IMR-90 (cell line): ENCODE measurements around the gene ZFR2. TPM values are rescaled to one million over a fixed set of nuclear protein-coding genes. Genes with fewer than 3 reads are reported as not detected.

ENCODE experiments used
- ATAC-seq: fragments of 200-7000 bp; cut with Tn5 transposase; 2 replicates; pipeline ENCODE4 v1.9.1; 2020; ENCODE audit warnings: low read depth, mild to moderate bottlenecking, moderate library complexity
- BruUV-seq: library from RNA; stranded (reverse); fragments of 400-500 nt; replicated peaks from 2 replicates; lab custom pipeline; 2021; lab: Mats Ljungman, UMichigan
- CTCF ChIA-PET: fragments of 300-600 bp; formaldehyde crosslinking; extraction: SDS; loops from one replicate; lab custom pipeline; 2021; ENCODE audit warnings: antibody characterized with exemption; lab: Yijun Ruan, JAX
- POLR2A ChIA-PET: fragments of 300-600 bp; sonication (Branson Sonifier 250); formaldehyde crosslinking; loops from one replicate; lab custom pipeline; 2022; ENCODE audit warnings: antibody characterized with exemption; ENCODE audit not compliant: unreplicated experiment; lab: Charles Lee
- DNase-seq: peaks from one replicate; pipeline ENCODE4 v3.0.0; 2013
- H2AFZ ChIP-seq: replicated peaks from 2 replicates; pipeline ENCODE3; 2013; ENCODE audit warnings: low read length, mild to moderate bottlenecking; ENCODE audit not compliant: poor library complexity
- H2AK5ac ChIP-seq: 2 replicates; pipeline ENCODE4 v1.6.1; 2013; ENCODE audit warnings: low read depth, low read length, inconsistent platforms
- H2AK9ac ChIP-seq: replicated peaks from 2 replicates; pipeline ENCODE3; 2013; ENCODE audit warnings: mild to moderate bottlenecking, low read depth, low read length, moderate library complexity; ENCODE audit not compliant: poor library complexity
- H2BK120ac ChIP-seq: 2 replicates; pipeline ENCODE4 v1.6.1; 2013; ENCODE audit warnings: low read depth, low read length, inconsistent platforms
- H2BK15ac ChIP-seq: 3 replicates; pipeline ENCODE4 v1.6.1; 2013; ENCODE audit warnings: low read depth, low read length, inconsistent platforms
- H2BK20ac ChIP-seq: 2 replicates; pipeline ENCODE4 v1.6.1; 2013; ENCODE audit warnings: low read depth, mild to moderate bottlenecking, inconsistent platforms, low read length, moderate library complexity
- H2BK5ac ChIP-seq: 2 replicates; pipeline ENCODE4 v1.6.1; 2013; ENCODE audit warnings: mild to moderate bottlenecking, low read depth, low read length, inconsistent platforms; ENCODE audit not compliant: poor library complexity, severe bottlenecking
- H3K14ac ChIP-seq: replicated peaks from 2 replicates; pipeline ENCODE4 v1.6.1; 2013; ENCODE audit warnings: low read depth, low read length, inconsistent platforms
- H3K18ac ChIP-seq: 2 replicates; pipeline ENCODE4 v1.6.1; 2013; ENCODE audit warnings: low read depth, low read length, control low read depth
- H3K23ac ChIP-seq: 2 replicates; pipeline ENCODE4 v1.6.1; 2013; ENCODE audit warnings: low read depth, low read length, inconsistent platforms
- H3K27ac ChIP-seq: 2 replicates; pipeline ENCODE4 v1.5.1; 2013; ENCODE audit warnings: mild to moderate bottlenecking, control low read depth, low read length; ENCODE audit not compliant: insufficient read depth
- H3K27me3 ChIP-seq: 2 replicates; pipeline ENCODE4 v1.6.1; 2013; ENCODE audit warnings: low read length; ENCODE audit not compliant: control insufficient read depth, insufficient read depth
- H3K36me3 ChIP-seq: 2 replicates; pipeline ENCODE4 v1.6.1; 2013; ENCODE audit warnings: low read length, mixed read lengths; ENCODE audit not compliant: control insufficient read depth, insufficient read depth
- H3K4ac ChIP-seq: 2 replicates; pipeline ENCODE4 v1.6.1; 2013; ENCODE audit warnings: low read depth, low read length, inconsistent platforms
- H3K4me1 ChIP-seq: 2 replicates; pipeline ENCODE4 v1.6.1; 2013; ENCODE audit warnings: low read length, mixed read lengths; ENCODE audit not compliant: control insufficient read depth, insufficient read depth
- H3K4me2 ChIP-seq: 2 replicates; pipeline ENCODE4 v1.6.1; 2013; ENCODE audit warnings: low read depth, mild to moderate bottlenecking, control low read depth, low read length, moderate library complexity
- H3K4me3 ChIP-seq: 2 replicates; pipeline ENCODE4 v1.5.1; 2013; ENCODE audit warnings: low read depth, mild to moderate bottlenecking, control low read depth, low read length, moderate library complexity; ENCODE audit not compliant: insufficient read depth
- H3K56ac ChIP-seq: 2 replicates; pipeline ENCODE4 v1.6.1; 2013; ENCODE audit warnings: low read length, inconsistent platforms; ENCODE audit not compliant: insufficient read depth; ENCODE audit errors: extremely low read depth
- H3K79me1 ChIP-seq, 2 experiments: 2 replicates each; pipeline ENCODE4 v1.6.1; 2013; ENCODE audit warnings: low read length in 2 of 2, inconsistent platforms in 1 of 2, low read depth in 1 of 2
- H3K9ac ChIP-seq: 2 replicates; pipeline ENCODE4 v1.6.1; 2013; ENCODE audit warnings: low read depth, low read length, control low read depth
- H3K9me1 ChIP-seq: 2 replicates; pipeline ENCODE4 v1.6.1; 2013; ENCODE audit warnings: low read length, inconsistent platforms; ENCODE audit not compliant: insufficient read depth
- H3K9me3 ChIP-seq: 2 replicates; pipeline ENCODE4 v1.6.1; 2013; ENCODE audit warnings: low read length; ENCODE audit not compliant: control insufficient read depth, insufficient read depth
- H4K20me1 ChIP-seq: 2 replicates; pipeline ENCODE4 v1.6.1; 2013; ENCODE audit warnings: low read length, inconsistent platforms; ENCODE audit not compliant: insufficient read depth
- H4K5ac ChIP-seq: 2 replicates; pipeline ENCODE4 v1.6.1; 2013; ENCODE audit warnings: mild to moderate bottlenecking, low read depth, low read length, control low read depth
- H4K8ac ChIP-seq, 2 experiments: 2 replicates each; pipeline ENCODE4 v1.6.1; 2013; ENCODE audit warnings: low read depth in 2 of 2, low read length in 2 of 2, control low read depth in 1 of 2, inconsistent platforms in 1 of 2
- H4K91ac ChIP-seq: 2 replicates; pipeline ENCODE4 v1.6.1; 2013; ENCODE audit warnings: low read depth, low read length, inconsistent platforms; ENCODE audit not compliant: insufficient read depth
- BHLHE40 ChIP-seq: fragments of 150-350 bp; IDR thresholded peaks from 2 replicates; pipeline ENCODE4 v1.6.1; 2016; ENCODE audit warnings: mild to moderate bottlenecking, low read depth, low read length
- CEBPB ChIP-seq: IDR thresholded peaks from 2 replicates; pipeline ENCODE4 v1.6.1; 2012; ENCODE audit warnings: low read depth, low read length, improper control_type of control experiment
- CHD1 ChIP-seq: IDR thresholded peaks from 2 replicates; pipeline ENCODE4 v1.6.1; 2012; ENCODE audit warnings: low read depth, low read length, improper control_type of control experiment
- CTCF ChIP-seq: conservative IDR thresholded peaks from 2 replicates; pipeline ENCODE4 v1.5.1; 2012; ENCODE audit warnings: mild to moderate bottlenecking, low read depth, low read length, improper control_type of control experiment
- ELK1 ChIP-seq: fragments of 150-350 bp; IDR thresholded peaks from 2 replicates; pipeline ENCODE4 v1.6.1; 2016; ENCODE audit warnings: low read depth, mild to moderate bottlenecking, low read length, moderate library complexity, borderline replicate concordance
- FOS ChIP-seq: fragments of 150-350 bp; IDR thresholded peaks from 2 replicates; pipeline ENCODE4 v1.6.1; 2016; ENCODE audit warnings: low read depth, low read length
- MAFK ChIP-seq: IDR thresholded peaks from 2 replicates; pipeline ENCODE4 v1.6.1; 2012; ENCODE audit warnings: low read depth, low read length, improper control_type of control experiment
- MAZ ChIP-seq: IDR thresholded peaks from 2 replicates; pipeline ENCODE4 v1.6.1; 2012; ENCODE audit warnings: low read depth, mild to moderate bottlenecking, low read length, improper control_type of control experiment, moderate library complexity, borderline replicate concordance
- MXI1 ChIP-seq: IDR thresholded peaks from 2 replicates; pipeline ENCODE4 v1.6.1; 2012; ENCODE audit warnings: low read depth, mild to moderate bottlenecking, low read length, moderate library complexity, borderline replicate concordance
- NFE2L2 ChIP-seq: fragments of 150-350 bp; IDR thresholded peaks from 2 replicates; pipeline ENCODE4 v1.6.1; 2016; ENCODE audit warnings: low read depth, mild to moderate bottlenecking, low read length
- POLR2A ChIP-seq: IDR thresholded peaks from 2 replicates; pipeline ENCODE4 v1.6.1; 2012; ENCODE audit warnings: mild to moderate bottlenecking, low read depth, low read length
- RAD21 ChIP-seq: IDR thresholded peaks from 2 replicates; pipeline ENCODE4 v1.6.1; 2012; ENCODE audit warnings: low read length, improper control_type of control experiment
- RCOR1 ChIP-seq: IDR thresholded peaks from 2 replicates; pipeline ENCODE4 v1.6.1; 2012; ENCODE audit warnings: mild to moderate bottlenecking, low read length, improper control_type of control experiment; ENCODE audit not compliant: insufficient replicate concordance
- SMC3 ChIP-seq: fragments of 150-350 bp; IDR thresholded peaks from 2 replicates; pipeline ENCODE4 v1.6.1; 2016; ENCODE audit warnings: low read depth, mild to moderate bottlenecking, antibody characterized with exemption, low read length, moderate library complexity
- WGBS, 2 experiments: methylation state at CpG; one replicate each; pipeline versions ENCODE4 v1.1.5 to v1.1.7; 2013; ENCODE audit warnings: missing lambda C conversion rate in 2 of 2; ENCODE audit not compliant: insufficient read length in 1 of 2; ENCODE audit errors: extremely low coverage in 2 of 2; 5-methylcytosine and 5-hydroxymethylcytosine counted together
- dilution Hi-C: fragments of 300-500 bp; cut with HindIII; formaldehyde crosslinking; loops from one replicate; pipeline ENCODE4 v1.14.3; 2018; ENCODE audit warnings: low sequenced_read_pairs; ENCODE audit not compliant: unreplicated experiment
- in situ Hi-C: fragments of 300-500 bp; cut with MboI; formaldehyde crosslinking; loops from 3 replicates; pipeline ENCODE4 v1.14.3; 2019; ENCODE audit warnings: low sequenced_read_pairs, inconsistent platforms, mixed read lengths
- intact Hi-C: fragments of 100-400 bp; cut with micrococcal nuclease; formaldehyde crosslinking; loops from 2 replicates; pipeline ENCODE4 v1.10.0; 2022
- polyA plus RNA-seq, 3 experiments: library from polyadenylated mRNA; depleted of rRNA; stranded (reverse); fragments of >200 nt; gene quantifications; 2 replicates each; pipeline ENCODE4 v1.2.3, GENCODE V29; 2012; ENCODE audit warnings: low replicate concordance in 1 of 3
- total RNA-seq: library from RNA; depleted of rRNA; stranded (reverse); fragments of >200 nt; gene quantifications from 2 replicates; pipeline ENCODE4 v1.2.3, GENCODE V29; 2012
- TF ChIP-seq, protein P1 (sequence below): fragments of 150-350 bp; IDR thresholded peaks from 2 replicates; pipeline ENCODE4 v1.6.1; 2017; ENCODE audit warnings: mild to moderate bottlenecking, antibody characterized with exemption, low read length, low read depth

The ZFR2 gene
- total and polyA plus RNA-seq, 2 of the 4 experiments (the other 2 are of a cell fraction) = 0.19 TPM; not detected in 1

GRCh38 chr19:3788996-3789778, 79.7 kb downstream of the ZFR2 start:
- CTCF ChIA-PET = interaction anchor here (0.7 kb wide), 1 partner anchor 10 kb away, joined by 4 read pairs; no protein-coding TSS in a partner anchor
- no peak for TF ChIP-seq NFE2L2
- no peak for TF ChIP-seq FOS
- TF ChIP-seq SMC3 = no peak
- no peak for TF ChIP-seq MAZ
- no peak for TF ChIP-seq MXI1
- no peak for TF ChIP-seq POLR2A
- no peak for TF ChIP-seq BHLHE40
- no peak for TF ChIP-seq MAFK
- TF ChIP-seq RCOR1 = no peak
- TF ChIP-seq CTCF = no peak
- no peak for TF ChIP-seq RAD21
- TF ChIP-seq CEBPB = no peak
- no peak for TF ChIP-seq CHD1
- no peak for TF ChIP-seq ELK1
- TF ChIP-seq, protein P1, sequence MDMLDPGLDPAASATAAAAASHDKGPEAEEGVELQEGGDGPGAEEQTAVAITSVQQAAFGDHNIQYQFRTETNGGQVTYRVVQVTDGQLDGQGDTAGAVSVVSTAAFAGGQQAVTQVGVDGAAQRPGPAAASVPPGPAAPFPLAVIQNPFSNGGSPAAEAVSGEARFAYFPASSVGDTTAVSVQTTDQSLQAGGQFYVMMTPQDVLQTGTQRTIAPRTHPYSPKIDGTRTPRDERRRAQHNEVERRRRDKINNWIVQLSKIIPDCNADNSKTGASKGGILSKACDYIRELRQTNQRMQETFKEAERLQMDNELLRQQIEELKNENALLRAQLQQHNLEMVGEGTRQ = no peak

More at GRCh38 chr19:3788996-3789778, 79.7 kb downstream of the ZFR2 start:
- POLR2A ChIA-PET = no interaction called here
- ATAC-seq = no peak
- Histone ChIP-seq H2BK20ac (no peak overlapping the region), H3K79me1 (no peaks in the 10 kb centered on the region), H3K27ac (no peak overlapping the region), H3K23ac (no peak overlapping the region), H3K4me3 (no peak overlapping the region), H3K9me1 (no peaks in the 10 kb centered on the region), H2BK5ac (no peak overlapping the region), H2BK15ac (no peak overlapping the region), H4K8ac (no peak overlapping the region), H3K4me2 (no peak overlapping the region), H3K18ac (no peak overlapping the region), H3K9me3 (peaks cover 8% of the 10 kb centered on the region), H2AK9ac (no peak overlapping the region), H4K20me1 (no peaks in the 10 kb centered on the region), H4K5ac (no peak overlapping the region), H3K27me3 (peaks cover 29% of the 10 kb centered on the region), H3K4me1 (no peaks in the 10 kb centered on the region), H3K36me3 (no peaks in the 10 kb centered on the region), H3K14ac (no peak overlapping the region), H4K91ac (no peak overlapping the region), H2AK5ac (no peak overlapping the region), H3K9ac (no peak overlapping the region), H2AFZ (no peak overlapping the region), H2BK120ac (no peak overlapping the region), H3K56ac (no peak overlapping the region), H3K4ac (no peak overlapping the region)
- 39% methylated on average over 5 of the region's 16 CpGs; no CpG with 5 or more reads in 1 of the 2 experiments for WGBS, 2 experiments
- BruUV-seq = no TSS peak
- no peak for DNase-seq
- intact Hi-C loops = no loop called here
- in situ Hi-C loops = no loop called here
- dilution Hi-C loops = no loop called here
